ENCODE measurements around the gene ABLIM3.

GRCh38 chr5:149168276-149168906 lies 27.1 kb downstream of the ABLIM3 start:
- TF ChIP-seq CTCF (CRISPR knock-in tag; IDR thresholded peaks at IDR 0.05), result no peak
- no peak for TF ChIP-seq TMF1 (CRISPR knock-in tag; IDR thresholded peaks at IDR 0.05; ENCODE audit: low read depth)
- no peak for TF ChIP-seq AKNA (CRISPR knock-in tag; IDR thresholded peaks at IDR 0.05; ENCODE audit: borderline replicate concordance)
- TF ChIP-seq ZNF138 (CRISPR knock-in tag; IDR thresholded peaks at IDR 0.05; ENCODE audit: low read depth), result no peak
- TF ChIP-seq BRF2 (CRISPR knock-in tag; IDR thresholded peaks at IDR 0.05), result no peak
- TF ChIP-seq PAX8 (CRISPR knock-in tag; IDR thresholded peaks at IDR 0.05; ENCODE audit: borderline replicate concordance), result no peak
- TF ChIP-seq TBL1XR1 (IDR thresholded peaks at IDR 0.05; ENCODE audit: borderline replicate concordance, low read length, partially characterized antibody), result no peak
- TF ChIP-seq, protein P1, sequence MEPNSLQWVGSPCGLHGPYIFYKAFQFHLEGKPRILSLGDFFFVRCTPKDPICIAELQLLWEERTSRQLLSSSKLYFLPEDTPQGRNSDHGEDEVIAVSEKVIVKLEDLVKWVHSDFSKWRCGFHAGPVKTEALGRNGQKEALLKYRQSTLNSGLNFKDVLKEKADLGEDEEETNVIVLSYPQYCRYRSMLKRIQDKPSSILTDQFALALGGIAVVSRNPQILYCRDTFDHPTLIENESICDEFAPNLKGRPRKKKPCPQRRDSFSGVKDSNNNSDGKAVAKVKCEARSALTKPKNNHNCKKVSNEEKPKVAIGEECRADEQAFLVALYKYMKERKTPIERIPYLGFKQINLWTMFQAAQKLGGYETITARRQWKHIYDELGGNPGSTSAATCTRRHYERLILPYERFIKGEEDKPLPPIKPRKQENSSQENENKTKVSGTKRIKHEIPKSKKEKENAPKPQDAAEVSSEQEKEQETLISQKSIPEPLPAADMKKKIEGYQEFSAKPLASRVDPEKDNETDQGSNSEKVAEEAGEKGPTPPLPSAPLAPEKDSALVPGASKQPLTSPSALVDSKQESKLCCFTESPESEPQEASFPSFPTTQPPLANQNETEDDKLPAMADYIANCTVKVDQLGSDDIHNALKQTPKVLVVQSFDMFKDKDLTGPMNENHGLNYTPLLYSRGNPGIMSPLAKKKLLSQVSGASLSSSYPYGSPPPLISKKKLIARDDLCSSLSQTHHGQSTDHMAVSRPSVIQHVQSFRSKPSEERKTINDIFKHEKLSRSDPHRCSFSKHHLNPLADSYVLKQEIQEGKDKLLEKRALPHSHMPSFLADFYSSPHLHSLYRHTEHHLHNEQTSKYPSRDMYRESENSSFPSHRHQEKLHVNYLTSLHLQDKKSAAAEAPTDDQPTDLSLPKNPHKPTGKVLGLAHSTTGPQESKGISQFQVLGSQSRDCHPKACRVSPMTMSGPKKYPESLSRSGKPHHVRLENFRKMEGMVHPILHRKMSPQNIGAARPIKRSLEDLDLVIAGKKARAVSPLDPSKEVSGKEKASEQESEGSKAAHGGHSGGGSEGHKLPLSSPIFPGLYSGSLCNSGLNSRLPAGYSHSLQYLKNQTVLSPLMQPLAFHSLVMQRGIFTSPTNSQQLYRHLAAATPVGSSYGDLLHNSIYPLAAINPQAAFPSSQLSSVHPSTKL (CRISPR knock-in tag; IDR thresholded peaks at IDR 0.05), result no peak
- TF ChIP-seq YY1 (IDR thresholded peaks at IDR 0.05; ENCODE audit: insufficient read depth, insufficient replicate concordance, low read depth, low read length), result no peak
- no peak for TF ChIP-seq POLR2AphosphoS5 (IDR thresholded peaks at IDR 0.05; ENCODE audit: low read depth, low read length)
- TF ChIP-seq RERE (CRISPR knock-in tag; IDR thresholded peaks at IDR 0.05; ENCODE audit: low read depth), result no peak
- TF ChIP-seq, protein P2, sequence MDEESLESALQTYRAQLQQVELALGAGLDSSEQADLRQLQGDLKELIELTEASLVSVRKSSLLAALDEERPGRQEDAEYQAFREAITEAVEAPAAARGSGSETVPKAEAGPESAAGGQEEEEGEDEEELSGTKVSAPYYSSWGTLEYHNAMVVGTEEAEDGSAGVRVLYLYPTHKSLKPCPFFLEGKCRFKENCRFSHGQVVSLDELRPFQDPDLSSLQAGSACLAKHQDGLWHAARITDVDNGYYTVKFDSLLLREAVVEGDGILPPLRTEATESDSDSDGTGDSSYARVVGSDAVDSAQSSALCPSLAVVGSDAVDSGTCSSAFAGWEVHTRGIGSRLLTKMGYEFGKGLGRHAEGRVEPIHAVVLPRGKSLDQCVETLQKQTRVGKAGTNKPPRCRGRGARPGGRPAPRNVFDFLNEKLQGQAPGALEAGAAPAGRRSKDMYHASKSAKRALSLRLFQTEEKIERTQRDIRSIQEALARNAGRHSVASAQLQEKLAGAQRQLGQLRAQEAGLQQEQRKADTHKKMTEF (CRISPR knock-in tag; IDR thresholded peaks at IDR 0.05), result no peak
- TF ChIP-seq BHLHE40 (IDR thresholded peaks at IDR 0.05; ENCODE audit: low read length), result no peak
